ENCODE data around the gene PDS5B.
"Not testable (repeated sequence)": the region's sequence is repeated elsewhere in the genome, so short reads cannot be mapped to it uniquely, and the experiment has no call there.

PDS5B gene, protein sequence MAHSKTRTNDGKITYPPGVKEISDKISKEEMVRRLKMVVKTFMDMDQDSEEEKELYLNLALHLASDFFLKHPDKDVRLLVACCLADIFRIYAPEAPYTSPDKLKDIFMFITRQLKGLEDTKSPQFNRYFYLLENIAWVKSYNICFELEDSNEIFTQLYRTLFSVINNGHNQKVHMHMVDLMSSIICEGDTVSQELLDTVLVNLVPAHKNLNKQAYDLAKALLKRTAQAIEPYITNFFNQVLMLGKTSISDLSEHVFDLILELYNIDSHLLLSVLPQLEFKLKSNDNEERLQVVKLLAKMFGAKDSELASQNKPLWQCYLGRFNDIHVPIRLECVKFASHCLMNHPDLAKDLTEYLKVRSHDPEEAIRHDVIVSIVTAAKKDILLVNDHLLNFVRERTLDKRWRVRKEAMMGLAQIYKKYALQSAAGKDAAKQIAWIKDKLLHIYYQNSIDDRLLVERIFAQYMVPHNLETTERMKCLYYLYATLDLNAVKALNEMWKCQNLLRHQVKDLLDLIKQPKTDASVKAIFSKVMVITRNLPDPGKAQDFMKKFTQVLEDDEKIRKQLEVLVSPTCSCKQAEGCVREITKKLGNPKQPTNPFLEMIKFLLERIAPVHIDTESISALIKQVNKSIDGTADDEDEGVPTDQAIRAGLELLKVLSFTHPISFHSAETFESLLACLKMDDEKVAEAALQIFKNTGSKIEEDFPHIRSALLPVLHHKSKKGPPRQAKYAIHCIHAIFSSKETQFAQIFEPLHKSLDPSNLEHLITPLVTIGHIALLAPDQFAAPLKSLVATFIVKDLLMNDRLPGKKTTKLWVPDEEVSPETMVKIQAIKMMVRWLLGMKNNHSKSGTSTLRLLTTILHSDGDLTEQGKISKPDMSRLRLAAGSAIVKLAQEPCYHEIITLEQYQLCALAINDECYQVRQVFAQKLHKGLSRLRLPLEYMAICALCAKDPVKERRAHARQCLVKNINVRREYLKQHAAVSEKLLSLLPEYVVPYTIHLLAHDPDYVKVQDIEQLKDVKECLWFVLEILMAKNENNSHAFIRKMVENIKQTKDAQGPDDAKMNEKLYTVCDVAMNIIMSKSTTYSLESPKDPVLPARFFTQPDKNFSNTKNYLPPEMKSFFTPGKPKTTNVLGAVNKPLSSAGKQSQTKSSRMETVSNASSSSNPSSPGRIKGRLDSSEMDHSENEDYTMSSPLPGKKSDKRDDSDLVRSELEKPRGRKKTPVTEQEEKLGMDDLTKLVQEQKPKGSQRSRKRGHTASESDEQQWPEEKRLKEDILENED (N-terminal part only)

DNA sequence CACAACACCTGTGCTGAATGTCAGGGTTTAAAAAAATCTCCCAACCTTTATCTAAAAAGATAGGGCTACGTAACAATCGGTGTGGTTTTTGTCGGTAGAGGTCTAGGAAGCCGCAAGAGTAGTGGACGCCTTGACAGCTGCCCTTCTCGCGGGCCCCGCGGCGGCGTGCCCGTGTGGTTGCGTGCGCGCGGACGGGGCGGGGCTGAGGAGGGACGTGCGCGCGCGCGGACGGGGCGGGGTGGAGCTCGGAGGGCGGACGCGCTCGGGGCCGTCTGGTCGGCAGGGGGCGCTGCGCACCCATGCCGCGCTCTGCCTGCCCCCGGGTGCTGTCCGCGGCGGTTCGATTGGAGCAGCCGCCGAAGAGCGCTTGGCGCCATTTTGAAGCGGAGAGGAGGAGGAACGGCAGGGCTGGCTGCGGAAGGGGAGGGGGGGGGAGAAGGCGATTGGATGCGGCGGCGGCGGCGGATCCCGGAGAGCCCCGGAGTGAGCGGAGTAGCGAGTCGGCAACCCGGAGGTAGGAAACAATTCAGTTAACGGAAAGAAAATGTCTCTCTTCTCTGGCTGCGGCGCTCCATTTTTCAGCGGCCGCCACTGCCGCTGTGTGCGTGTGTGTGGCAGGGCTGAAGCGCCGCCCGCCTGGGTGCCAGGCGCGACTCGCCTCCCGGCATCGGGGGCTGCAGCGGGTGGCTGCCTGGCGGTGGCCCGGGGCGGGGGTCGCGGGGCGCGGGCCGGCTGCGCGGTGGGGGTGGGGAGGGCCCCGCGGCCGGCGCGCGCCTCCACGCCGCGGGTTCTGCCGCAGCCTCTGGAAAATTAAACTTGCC, at the start of gene PDS5B:
TSS of gene PDS5B (plus strand) at position 373 of the 821 bp plus-strand sequence. CDS start 62,321 bp downstream, outside the sequence.
- peak; percentile 97 for DNase-seq

DNA sequence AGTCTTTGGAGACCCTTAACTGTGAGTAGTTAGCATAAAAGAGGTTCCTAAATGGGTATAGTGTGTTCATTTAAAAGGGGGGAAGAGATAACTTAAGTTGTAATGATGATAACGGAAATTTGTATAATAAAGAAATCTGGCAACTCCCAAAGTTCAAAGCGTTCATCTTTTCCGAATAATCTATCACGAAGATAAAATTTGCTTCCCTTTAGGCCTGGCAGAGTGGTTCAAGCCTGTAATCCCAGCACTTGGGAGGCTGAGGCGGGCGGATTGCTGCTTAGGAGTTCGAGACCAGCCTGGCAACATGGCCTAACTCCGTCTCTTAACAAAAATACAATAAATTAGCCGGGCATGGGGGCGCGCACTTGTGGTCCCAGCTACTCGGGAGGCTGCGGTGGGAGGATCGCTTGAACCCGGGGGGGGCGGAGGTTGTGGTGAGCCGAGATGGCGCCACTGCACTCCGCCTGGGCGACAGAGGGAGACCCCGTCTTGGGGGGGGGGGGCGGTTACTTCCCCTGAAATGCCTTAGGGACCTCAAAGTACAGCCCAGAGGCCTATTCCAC, 48.6 kb upstream of the PDS5B start:
- peak; percentile 46 for DNase-seq

DNA sequence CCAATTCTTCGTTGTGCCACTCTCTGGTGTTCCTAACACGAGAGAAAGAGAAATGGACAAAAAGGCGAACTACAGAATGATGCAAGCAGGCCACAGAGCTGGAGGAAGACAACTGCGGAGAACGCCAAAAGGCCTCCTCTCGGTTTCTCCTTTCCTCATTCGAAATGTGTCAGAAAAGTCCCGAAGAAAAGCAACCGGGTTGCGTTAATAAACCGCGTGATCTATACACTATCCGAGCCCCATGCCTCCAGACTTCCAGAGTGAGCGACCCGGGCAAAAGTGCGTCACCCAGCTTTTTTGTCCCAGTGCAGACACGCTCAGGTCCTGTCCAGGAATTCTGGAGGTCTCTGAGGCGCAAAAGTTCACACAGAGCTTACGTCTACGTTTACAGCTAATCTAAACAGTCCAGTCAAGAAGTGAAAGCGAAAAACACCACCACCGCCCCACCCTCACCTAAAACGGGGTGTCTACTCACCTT, 48.1 kb upstream of the PDS5B start:
- no peak for DNase-seq

DNA sequence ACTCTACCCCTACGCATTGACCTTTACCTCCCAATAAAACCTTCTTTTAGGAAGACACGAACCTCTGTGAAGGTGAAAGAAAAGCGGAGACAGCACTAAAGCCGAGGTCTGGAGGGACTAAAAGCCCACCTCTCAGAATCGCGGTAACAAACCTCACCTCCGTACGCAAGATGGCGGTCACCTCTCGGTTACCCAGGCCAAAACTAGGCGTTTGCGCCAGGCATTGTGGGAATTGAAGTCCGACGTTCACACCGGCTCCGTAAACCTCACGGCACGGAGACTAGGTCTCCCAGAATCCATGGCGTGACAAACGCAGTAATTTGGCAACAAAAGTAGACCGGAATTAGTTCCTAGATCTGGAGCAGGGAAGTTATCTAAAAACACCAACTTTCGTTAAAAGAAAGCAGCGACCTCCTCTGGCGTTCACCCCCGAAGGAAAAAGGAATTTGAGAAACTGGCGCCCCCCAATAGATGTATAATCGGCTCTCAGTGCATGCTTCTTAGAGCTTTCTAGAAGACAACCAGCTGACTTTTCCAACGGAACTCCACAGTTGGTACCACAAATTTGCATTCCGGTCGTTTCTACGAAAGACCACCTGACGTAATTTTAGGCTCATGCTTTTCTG, 47.5 kb upstream of the PDS5B start, which contains the start of gene N4BP2L2:
TSS of gene N4BP2L2 (minus strand) at position 175 of the 626 bp plus-strand sequence. CDS start 1,768 bp downstream, outside the sequence.
- DNase-seq: peak; percentile 97

DNA sequence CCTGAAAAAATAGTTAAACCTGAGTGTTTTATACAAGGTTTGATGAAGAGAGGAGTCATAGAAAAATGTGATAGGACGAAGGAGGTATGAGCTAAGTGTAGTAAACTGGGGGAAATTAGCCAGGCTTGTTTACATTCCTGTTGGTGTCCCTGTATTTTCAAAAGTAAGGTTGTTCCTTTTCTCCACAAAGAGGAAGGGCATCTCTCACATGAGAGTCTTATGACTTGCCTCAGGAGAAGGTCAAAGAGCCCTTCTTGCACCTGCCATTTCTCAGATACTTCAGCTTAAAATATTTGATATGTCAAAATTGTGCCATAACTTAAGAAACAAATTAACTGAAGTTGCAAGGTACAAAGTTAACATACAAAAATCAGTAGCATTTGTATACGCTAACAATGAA, 44.0 kb upstream of the PDS5B start:
- no peak for DNase-seq

DNA sequence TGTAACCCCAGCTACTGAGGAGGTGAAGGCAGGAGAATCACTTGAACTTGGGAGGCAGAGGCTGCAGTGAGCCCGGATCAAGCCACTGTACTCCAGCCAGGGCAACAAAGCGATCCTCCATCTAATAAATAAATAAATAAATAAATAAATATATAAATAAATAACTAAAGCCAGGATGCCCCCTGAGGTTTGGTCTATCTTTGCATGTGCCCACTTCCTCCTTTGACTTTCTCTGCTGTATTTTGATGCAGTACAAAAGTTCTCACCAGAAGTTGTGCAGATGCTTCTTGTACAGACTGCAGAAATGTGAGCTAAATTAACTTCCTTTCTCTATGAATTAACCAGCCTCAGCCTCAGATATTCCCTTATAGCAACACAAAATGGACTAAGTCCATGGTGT, 41.2 kb upstream of the PDS5B start:
- DNase-seq: no peak

DNA sequence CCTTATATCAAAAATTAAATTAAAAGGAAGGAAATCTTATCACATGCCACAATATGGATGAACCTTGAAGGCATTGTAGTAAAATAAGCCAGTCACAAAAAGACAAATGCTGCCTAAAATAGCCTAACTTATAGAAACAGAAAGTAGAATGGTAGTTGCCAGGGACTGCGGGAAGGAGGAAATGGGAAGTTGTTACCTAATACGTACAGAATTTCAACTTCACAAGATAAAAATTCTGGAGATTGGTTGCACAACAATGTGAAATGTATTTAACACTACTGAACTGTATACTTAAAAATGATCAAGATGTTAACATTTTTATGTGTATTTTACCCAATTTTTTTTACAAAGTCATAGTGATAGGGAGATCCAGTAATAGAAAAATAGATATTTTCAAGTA, 37.4 kb upstream of the PDS5B start:
- no peak for DNase-seq

DNA sequence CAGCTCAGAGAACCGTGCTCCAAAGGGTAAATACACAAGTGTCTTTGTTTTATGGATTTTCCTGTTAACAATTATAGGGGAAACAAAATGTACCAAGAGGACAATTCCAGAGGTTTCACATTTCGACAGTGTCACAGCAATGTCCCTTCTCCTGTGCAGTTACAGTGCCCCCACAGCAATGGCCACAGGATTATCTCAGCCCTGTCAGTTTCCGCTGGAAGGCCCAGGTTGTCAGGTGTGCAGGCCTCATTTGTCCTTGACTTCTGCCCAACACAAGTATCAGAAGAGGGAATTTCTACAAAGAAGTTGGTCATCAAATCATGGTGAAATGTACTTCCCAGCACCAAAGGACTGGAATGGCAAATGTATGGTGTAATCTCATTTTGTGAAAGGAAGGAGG, 36.5 kb upstream of the PDS5B start:
- no peak for DNase-seq

DNA sequence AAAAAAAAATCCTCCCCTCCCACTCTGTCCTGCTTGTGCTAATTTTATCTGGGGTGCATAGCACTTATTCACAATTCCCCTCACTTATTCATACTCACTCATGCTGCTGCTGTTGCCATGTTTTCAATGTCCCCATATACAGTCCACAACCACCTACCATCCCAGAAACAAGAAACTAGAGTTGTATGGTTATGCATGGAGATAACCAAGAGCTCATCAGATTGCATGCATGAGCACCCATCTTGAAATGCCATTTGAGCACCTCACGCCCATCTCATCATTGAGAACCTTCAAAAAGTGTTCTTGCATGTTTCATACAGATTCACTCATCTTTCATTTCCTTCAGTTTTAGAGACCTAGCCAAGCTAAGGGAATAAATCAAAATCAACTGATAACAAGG, 32.5 kb upstream of the PDS5B start:
- no peak for DNase-seq

DNA sequence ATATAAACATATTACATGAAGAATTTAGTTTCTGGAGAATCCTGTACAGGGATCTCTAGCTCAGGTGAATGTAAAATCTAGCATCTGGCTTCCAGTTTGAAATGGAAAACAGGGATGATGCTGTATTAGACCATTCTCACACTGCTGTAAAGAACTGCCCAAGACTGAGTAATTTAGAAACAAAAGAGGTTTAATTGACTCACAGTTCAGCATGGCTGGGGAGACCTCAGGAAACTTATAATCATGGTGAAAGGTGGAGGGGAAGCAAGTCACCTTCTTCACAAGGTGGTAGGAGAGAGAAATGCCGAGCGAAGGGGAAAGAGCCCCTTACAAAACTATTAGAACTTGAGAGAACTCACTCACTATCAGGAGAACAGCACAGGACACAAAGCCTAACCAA, 30.6 kb upstream of the PDS5B start:
- no peak for DNase-seq

DNA sequence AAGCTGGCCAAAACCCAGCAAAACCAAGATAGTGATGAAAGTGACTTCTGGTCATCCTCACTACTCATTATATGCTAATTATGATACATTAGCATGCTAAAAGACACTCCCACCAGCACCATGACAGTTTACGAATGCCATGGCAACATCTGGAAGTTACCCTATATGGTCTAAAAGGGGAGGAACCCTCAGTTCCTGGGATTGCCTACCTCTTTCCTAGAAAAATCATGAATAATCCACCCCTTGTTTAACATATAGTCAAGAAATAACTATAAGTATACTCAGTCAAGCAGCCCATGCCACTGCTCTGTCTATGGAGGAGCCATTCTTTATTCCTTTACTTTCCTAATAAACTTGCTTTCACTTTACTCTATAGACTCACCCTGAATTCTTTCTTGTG, 25.4 kb upstream of the PDS5B start:
- not testable (repeated sequence) for DNase-seq

DNA sequence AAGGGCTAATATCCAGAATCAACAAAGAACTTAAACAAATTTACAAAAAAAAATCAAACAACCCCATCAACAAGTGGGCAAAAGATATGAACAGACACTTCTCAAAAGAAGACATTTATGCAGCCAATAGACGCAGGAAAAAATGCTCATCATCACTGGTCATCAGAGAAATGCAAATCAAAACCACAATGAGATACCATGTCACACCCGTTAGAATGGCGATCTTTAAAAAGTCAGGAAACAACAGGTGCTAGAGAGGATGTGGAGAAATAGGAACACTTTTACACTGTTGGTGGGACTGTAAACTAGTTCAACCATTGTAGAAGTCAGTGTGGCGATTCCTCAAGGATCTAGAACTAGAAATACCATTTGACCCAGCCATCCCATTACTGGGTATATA, 10.6 kb upstream of the PDS5B start:
- not testable (repeated sequence) for DNase-seq

DNA sequence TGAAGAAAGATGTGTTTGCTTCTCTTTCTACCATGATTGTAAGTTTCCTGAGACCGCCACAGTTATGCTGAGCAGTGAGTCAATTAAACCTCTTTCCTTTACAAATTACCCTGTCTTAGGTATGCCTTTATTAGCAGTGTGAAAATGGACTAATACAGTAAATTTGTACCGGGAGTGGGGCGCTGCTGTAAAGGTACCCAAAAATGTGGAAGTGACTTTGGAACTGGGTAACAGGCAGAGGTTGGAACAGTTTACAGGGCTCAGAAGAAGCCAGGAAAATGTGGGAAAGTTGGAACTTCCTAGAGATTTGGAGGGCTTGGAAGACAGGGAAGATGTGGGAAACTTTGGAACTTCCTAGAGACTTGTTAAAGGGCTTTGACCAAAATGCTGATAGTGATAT, 9.2 kb upstream of the PDS5B start:
- DNase-seq: no peak

DNA sequence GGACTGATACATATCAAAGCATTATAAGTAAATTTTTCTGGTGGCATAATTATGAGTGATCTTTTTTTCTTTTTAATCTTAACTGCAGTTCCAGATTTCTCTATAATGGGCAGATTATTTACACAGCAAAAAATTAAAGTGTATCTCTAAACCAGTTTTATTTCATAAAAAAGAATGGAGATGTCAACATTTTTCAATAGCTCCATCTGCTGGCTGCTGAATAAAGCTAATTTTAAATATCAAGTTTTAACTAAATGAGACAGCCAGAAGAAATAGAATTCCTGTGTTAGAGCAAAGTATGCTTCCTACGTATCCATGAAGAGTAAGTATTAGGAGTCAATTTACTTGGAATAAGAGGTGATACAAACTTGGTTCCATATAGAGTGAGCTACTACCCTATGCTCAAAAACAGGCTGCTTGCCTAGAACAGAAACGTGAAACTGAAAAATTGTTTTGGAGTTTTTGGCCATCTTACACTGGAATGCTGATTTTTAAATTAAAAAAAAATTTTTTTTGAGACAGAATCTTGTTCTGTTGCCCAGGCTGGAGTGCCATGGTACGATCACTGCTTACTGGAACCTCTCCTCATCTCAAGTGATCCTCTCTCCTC, 5.0 kb upstream of the PDS5B start:
- DNase-seq: no peak

DNA sequence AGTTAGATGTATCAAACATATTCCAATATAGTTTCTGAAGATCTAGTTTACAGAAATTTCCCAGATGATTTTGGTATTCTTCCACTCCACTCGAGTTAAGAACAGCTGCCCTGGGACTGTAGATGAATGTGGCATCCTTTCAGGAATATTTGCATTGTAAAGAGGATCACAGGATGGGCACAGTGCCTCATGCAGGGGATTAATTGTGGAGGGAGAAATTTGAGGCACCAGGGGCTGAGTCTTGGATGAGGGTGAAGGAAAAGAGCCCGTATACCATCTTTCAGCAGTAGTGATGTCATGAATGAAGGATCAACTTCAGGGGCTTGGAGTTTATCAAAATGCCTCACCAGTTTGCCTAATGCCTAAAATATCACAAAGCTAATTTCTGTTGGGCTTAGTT, 4.0 kb upstream of the PDS5B start:
- DNase-seq: no peak

DNA sequence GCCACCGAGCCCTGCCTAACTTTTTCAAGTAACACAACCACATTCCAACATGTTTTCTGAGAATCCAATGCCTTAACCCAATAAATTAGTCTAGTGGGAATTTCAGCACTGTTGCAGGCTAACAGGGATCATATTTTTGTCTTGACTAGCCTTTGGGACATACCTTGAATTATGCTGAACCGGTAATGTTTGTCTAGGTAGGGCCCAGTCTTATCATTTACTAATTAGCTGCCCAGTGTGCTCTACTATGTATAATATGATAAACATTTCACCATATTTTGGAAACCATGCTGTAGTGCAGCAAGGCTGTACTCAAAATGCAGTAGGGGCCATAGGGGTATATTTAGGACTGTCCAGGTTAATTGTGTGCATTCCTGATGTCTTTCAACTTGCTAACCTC, 3.3 kb upstream of the PDS5B start:
- no peak for DNase-seq

DNA sequence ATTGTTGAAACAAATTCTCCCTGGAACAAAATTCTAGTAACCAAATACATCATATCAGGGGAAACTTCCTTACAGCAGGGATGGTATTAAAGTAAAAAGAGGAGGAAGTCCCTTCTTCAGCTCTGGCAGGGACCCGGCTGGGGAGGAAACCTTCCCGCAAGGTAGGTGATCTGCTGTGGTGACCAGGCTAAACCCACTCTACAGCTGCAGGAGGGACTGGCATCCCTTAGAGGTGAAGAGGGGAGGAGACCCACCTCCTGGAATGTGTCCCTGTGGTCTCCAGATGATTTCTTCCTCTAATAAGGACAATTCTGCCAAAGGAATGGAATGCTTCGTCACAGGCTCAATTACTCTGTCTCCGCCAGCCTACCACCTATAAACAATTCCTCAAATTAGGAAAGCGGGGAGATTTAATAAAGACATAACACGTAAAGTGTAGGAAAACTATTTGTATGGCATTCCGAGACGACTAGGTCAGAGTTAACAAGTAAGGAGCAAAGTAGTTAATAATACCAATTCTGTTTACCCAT, 637 bp upstream of the PDS5B start:
- DNase-seq: peak; percentile 51

DNA sequence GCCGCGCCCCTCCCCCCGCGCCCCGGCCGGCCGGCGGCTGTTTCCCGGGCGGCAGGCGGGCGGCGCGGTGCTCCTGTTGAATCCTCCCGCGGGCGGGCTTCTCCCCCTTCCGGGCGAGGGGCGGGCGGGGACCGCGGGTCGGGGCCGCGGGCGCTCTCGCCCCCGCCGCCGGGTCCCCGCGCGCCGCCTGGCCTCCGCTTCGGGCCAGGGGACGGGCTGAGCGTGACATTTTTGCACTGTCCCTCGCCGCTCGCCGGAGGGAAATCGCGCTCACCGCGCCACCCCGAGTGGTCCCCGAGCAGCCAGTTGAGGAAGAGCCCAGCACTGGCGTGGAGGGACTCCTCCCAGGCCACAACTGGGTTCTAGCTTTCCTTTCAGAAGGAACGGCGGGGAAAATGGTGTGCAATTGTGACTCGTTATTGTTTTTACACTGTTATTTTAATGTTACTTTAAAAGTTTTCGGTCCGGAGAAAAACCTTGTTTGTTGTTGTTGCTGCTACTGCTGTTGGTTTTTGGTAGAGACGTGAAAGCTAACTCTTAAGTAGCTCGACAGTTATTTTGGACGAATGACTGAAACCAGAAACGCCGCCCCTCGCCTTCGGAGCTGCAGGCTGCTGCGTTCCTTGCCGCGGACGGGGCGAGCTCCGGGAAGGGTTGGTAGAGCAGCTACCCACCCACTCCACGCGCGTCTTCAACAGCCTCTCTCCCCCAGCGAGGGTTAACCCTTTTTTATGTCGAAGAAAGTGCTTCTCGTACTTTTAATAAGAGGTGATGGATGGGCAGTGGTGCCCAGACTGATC, 959 bp downstream of the PDS5B start:
- peak; percentile 82 for DNase-seq

DNA sequence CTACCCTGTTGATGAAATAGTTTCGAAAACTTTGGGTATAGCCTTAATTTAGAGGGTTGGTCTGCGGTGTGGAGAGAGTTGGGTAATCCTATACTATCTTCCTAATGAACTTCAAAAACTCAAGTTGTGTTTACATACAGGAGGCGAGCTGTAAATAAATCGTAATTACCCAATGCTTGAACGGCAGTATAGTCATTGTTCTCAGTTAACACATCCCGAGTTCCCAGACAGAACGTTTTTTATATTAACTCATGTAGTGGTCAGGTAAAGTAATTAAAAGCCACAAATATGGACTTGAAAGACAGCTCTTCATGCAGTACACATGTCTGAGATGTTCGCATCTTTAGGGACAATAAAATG, 1.5 kb downstream of the PDS5B start:
- DNase-seq: no peak

DNA sequence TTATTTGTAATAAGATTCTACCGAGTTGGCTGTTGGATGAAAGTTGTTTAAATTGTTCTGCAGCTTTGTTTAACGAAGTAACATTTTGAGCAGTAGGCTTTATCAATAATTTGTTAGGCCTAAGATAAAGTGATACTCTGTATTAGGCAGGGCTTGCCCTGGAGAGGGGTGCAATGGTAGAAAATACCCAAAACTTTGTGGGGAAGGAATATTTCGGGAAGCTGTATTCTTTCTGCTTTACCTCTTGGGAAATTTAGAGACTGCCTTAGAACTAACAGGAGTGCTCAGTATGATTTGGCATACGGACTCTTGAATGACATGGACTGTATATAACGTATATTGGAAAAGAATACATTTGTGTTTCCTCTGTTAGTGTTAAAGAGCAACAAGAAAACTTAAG, 2.5 kb downstream of the PDS5B start:
- no peak for DNase-seq
